K562 (cell line): ENCODE data around the gene IL10. TPM values are rescaled to one million over a fixed set of nuclear protein-coding genes. Genes with fewer than 3 reads are reported as not detected.

Source experiments
- ATAC-seq: fragments of 200-7000 bp; cut with Tn5 transposase; 3 replicates; pipeline ENCODE4 v1.9.1; 2020; ENCODE audit warnings: moderate library complexity
- BruUV-seq: library from RNA; stranded (reverse); fragments of 400-500 nt; replicated peaks from 2 replicates; lab custom pipeline; 2021; lab: Mats Ljungman, UMichigan
- CTCF ChIA-PET: fragments of 300-600 bp; formaldehyde crosslinking; extraction: SDS; loops from one replicate; lab custom pipeline; 2021; ENCODE audit warnings: low intra/inter-chr PET ratio; lab: Yijun Ruan, JAX
- POLR2A ChIA-PET: fragments of 300-600, 350-650 bp; sonication (Branson Sonifier 250); formaldehyde crosslinking; extraction: SDS; loops from one replicate; lab custom pipeline; 2021; ENCODE audit warnings: antibody characterized with exemption, inconsistent platforms; lab: Yijun Ruan, JAX
- DNase-seq, 4 experiments: peaks; one replicate each; pipeline versions ENCODE4 v3.0.0 to v3.0.0-alpha.2; 2011 to 2018; ENCODE audit warnings: low spot score in 3 of 4, mixed read lengths in 3 of 4; ENCODE audit errors: extremely low read depth in 1 of 4
- FAIRE-seq: peaks from 2 replicates; lab custom pipeline; 2011; peaks lifted over from hg19 to GRCh38; lab: Jason Lieb, UNC
- H2AFZ ChIP-seq: 2 replicates; pipeline ENCODE4 v1.6.0; 2011; ENCODE audit warnings: low read depth, low read length, control low read depth, inconsistent platforms
- H3K27ac ChIP-seq: fragments of 200-600 bp; 3 replicates; pipeline ENCODE4 v1.8.0; 2011; ENCODE audit warnings: low read depth, mild to moderate bottlenecking, control low read depth, inconsistent platforms, low read length, moderate library complexity, mixed read lengths; ENCODE audit errors: extremely low read depth
- H3K27me3 ChIP-seq, 2 experiments: fragments of 300-600 bp in 1 of 2; 2 replicates in 1 of 2; 3 replicates in 1 of 2; pipeline versions ENCODE4 v1.6.0 to v1.8.0; 2011; ENCODE audit warnings: inconsistent platforms in 2 of 2, low read length in 2 of 2, mild to moderate bottlenecking in 1 of 2, mixed read lengths in 1 of 2, moderate library complexity in 1 of 2; ENCODE audit not compliant: control insufficient read depth in 2 of 2, insufficient read depth in 2 of 2
- H3K36me3 ChIP-seq: fragments of 300-600 bp; 3 replicates; pipeline ENCODE4 v1.8.0; 2011; ENCODE audit warnings: mild to moderate bottlenecking, low read length, inconsistent platforms; ENCODE audit not compliant: control insufficient read depth, insufficient read depth
- H3K4me1 ChIP-seq, 2 experiments: fragments of 200-600 bp in 1 of 2; replicated peaks in 1 of 2; 2 replicates in 1 of 2; 3 replicates in 1 of 2; pipeline versions ENCODE4 v1.5.1 to v1.8.0; 2011; ENCODE audit warnings: inconsistent platforms in 2 of 2, low read length in 2 of 2, mild to moderate bottlenecking in 1 of 2, mixed read lengths in 1 of 2, moderate library complexity in 1 of 2; ENCODE audit not compliant: control insufficient read depth in 2 of 2, insufficient read depth in 2 of 2
- H3K4me2 ChIP-seq: 2 replicates; pipeline ENCODE4 v1.6.1; 2011; ENCODE audit warnings: low read length, control low read depth, inconsistent platforms, mixed read lengths; ENCODE audit not compliant: insufficient read depth
- H3K4me3 ChIP-seq: fragments of 200-600 bp; sonication (generic), shearing (Covaris generic); 2 replicates; pipeline ENCODE4 v1.5.1; 2016; ENCODE audit warnings: control low read depth, inconsistent platforms
- H3K79me2 ChIP-seq: fragments of 200-600 bp; 3 replicates; pipeline ENCODE4 v1.8.0; 2011; ENCODE audit warnings: low read length, inconsistent platforms; ENCODE audit not compliant: control insufficient read depth, insufficient read depth
- H3K9ac ChIP-seq, 2 experiments: 2 replicates each; pipeline versions ENCODE4 v1.6.0 to v1.6.1; 2011; ENCODE audit warnings: low read depth in 2 of 2, low read length in 2 of 2, control low read depth in 1 of 2, inconsistent platforms in 1 of 2, mild to moderate bottlenecking in 1 of 2, mixed read lengths in 1 of 2; ENCODE audit not compliant: insufficient read depth in 1 of 2
- H3K9me1 ChIP-seq: one replicate; pipeline ENCODE4 v1.6.0; 2011; ENCODE audit warnings: inconsistent platforms, mild to moderate bottlenecking, low read length, moderate library complexity; ENCODE audit not compliant: control insufficient read depth, insufficient read depth
- H3K9me3 ChIP-seq: replicated peaks from 2 replicates; pipeline ENCODE4 v1.5.1; 2011; ENCODE audit warnings: low read depth, low read length, inconsistent platforms; ENCODE audit not compliant: control insufficient read depth, insufficient read depth
- H4K20me1 ChIP-seq: replicated peaks from 2 replicates; pipeline ENCODE4 v1.6.1; 2011; ENCODE audit warnings: low read length, inconsistent platforms, mixed read lengths; ENCODE audit not compliant: control insufficient read depth, insufficient read depth
- HDGF ChIP-seq: fragments of 450-650 bp; IDR thresholded peaks from 2 replicates; pipeline ENCODE4 v1.6.1; 2016
- NEUROD1 ChIP-seq: fragments of 150-350 bp; IDR thresholded peaks from 2 replicates; pipeline ENCODE4 v1.6.1; 2014; ENCODE audit warnings: borderline replicate concordance, low read length, low read depth; ENCODE audit not compliant: partially characterized antibody
- SMAD1 ChIP-seq: fragments of 150-350 bp; IDR thresholded peaks from 2 replicates; pipeline ENCODE4 v1.6.1; 2014; ENCODE audit warnings: low read length, low read depth; ENCODE audit not compliant: partially characterized antibody
- SMARCA4 ChIP-seq: fragments of 450-650 bp; IDR thresholded peaks from 2 replicates; pipeline ENCODE4 v1.6.1; 2016
- SNIP1 ChIP-seq: fragments of 450-650 bp; IDR thresholded peaks from 2 replicates; pipeline ENCODE4 v1.7.1; 2017; ENCODE audit warnings: low read depth, mild to moderate bottlenecking
- ZEB2 ChIP-seq: fragments of 450-650 bp; IDR thresholded peaks from 2 replicates; pipeline ENCODE4 v1.6.1; 2016
- ZMIZ1 ChIP-seq, 2 experiments: fragments of 150-350 bp in 1 of 2; IDR thresholded peaks; 2 replicates each; pipeline ENCODE4 v1.6.1; 2012 to 2016; ENCODE audit warnings: low read depth in 2 of 2, low read length in 2 of 2, mild to moderate bottlenecking in 1 of 2, moderate library complexity in 1 of 2
- ZNF146 ChIP-seq: IDR thresholded peaks from one replicate; pipeline ENCODE4 v1.6.1; 2018; ENCODE audit warnings: missing compliant biosample characterization; ENCODE audit not compliant: unreplicated experiment
- ZNF408 ChIP-seq: fragments of 250-450 bp; sonication (Bioruptor Pico); IDR thresholded peaks from 2 replicates; pipeline ENCODE4 v1.4.0; 2020; ENCODE audit warnings: low read depth, mild to moderate bottlenecking, moderate library complexity
- ZNF436 ChIP-seq: fragments of 250-450, 450-650 bp; sonication (Bioruptor Pico); formaldehyde crosslinking; IDR thresholded peaks from 2 replicates; pipeline ENCODE4 v1.7.0; 2020; ENCODE audit warnings: mild to moderate bottlenecking
- ZNF512 ChIP-seq: IDR thresholded peaks from 2 replicates; pipeline ENCODE4 v1.6.1; 2016; ENCODE audit warnings: missing genetic modification characterization, missing compliant biosample characterization
- WGBS: fragments of 100-300 bp; shearing (Covaris generic); methylation state at CpG from one replicate; pipeline ENCODE4 v1.1.6; 2016; ENCODE audit warnings: low coverage, mixed read lengths; ENCODE audit not compliant: insufficient coverage; ENCODE audit errors: missing lambda C conversion rate; 5-methylcytosine and 5-hydroxymethylcytosine counted together
- in situ Hi-C: fragments of 300-500 bp; cut with MboI; formaldehyde crosslinking; loops from 4 replicates; pipeline ENCODE4 v1.15.0; 2018; ENCODE audit warnings: inconsistent platforms, mixed read lengths
- intact Hi-C: fragments of 100-400 bp; cut with micrococcal nuclease; formaldehyde crosslinking; loops from 2 replicates; pipeline ENCODE4 v1.14.2; 2022
- polyA plus RNA-seq, 8 experiments: library from polyadenylated mRNA; depleted of rRNA in 4 of 8; stranded (reverse) in 5 of 8; unstranded in 3 of 8; fragments of >200 nt; fragmentation: Nextera tagmentation in 2 of 8; fragmentation: Illumina TruSeq in 1 of 8; extraction: Ambion mirVana in 2 of 8; extraction: Trizol in 1 of 8; gene quantifications; 2 replicates each; pipeline versions ENCODE4 v1.2.1 to v1.2.3, GENCODE V29; 2011 to 2014; ENCODE audit warnings: inconsistent platforms in 1 of 8, missing spikeins in 1 of 8
- total RNA-seq, 7 experiments: library from RNA; depleted of rRNA in 6 of 7; stranded (reverse); fragments of >200 nt in 6 of 7; fragmentation: Illumina TruSeq in 2 of 7; extraction: Trizol in 2 of 7; gene quantifications; 2 replicates each; pipeline versions ENCODE4 v1.2.1 to v1.2.3, GENCODE V29; 2011 to 2021; ENCODE audit warnings: low replicate concordance in 1 of 7
- TF ChIP-seq, protein P1 (sequence below): sonication (generic); formaldehyde crosslinking; IDR thresholded peaks from 2 replicates; pipeline ENCODE4 v1.8.0; 2022; ENCODE audit warnings: mild to moderate bottlenecking, missing genetic modification reagents
- TF ChIP-seq, protein P2 (sequence below): sonication (generic); formaldehyde crosslinking; IDR thresholded peaks from 2 replicates; pipeline ENCODE4 v1.9.0; 2022; ENCODE audit warnings: mild to moderate bottlenecking, missing genetic modification reagents

The IL10 gene
- total and polyA plus RNA-seq, 9 of the 15 experiments (the other 6 are each of a cell fraction or from before 2014, with no cell fraction given) = 0.29 TPM; not detected in 8

- peak overlapping the region in 1 of 2 experiments; percentile 2; a peak in 1 of 4 replicates for H3K9ac ChIP-seq
- no peaks in the 10 kb centered on the region for H3K79me2 ChIP-seq
- CTCF ChIA-PET = no interaction called here
- POLR2A ChIA-PET = interaction anchor here (1.0 kb wide), 1 partner anchor 13 kb away, joined by 4 read pairs; no protein-coding TSS in a partner anchor
- H3K36me3 ChIP-seq = no peaks in the 10 kb centered on the region
- peaks cover 35 to 36% of the 10 kb centered on the region in 2 experiments for H3K27me3 ChIP-seq
- H3K4me1 ChIP-seq = peaks cover 0 to 3% of the 10 kb centered on the region in 2 experiments; a peak in 1 of 5 replicates
- no peaks in the 10 kb centered on the region for H3K9me3 ChIP-seq
- H3K4me2 ChIP-seq = no peak overlapping the region
- H3K4me3 ChIP-seq = no peak overlapping the region
- no TSS peak for BruUV-seq
- 6% methylated on average over 13 of the region's 13 CpGs for WGBS
- peaks cover 12% of the 10 kb centered on the region for H4K20me1 ChIP-seq
- ATAC-seq = no peak
- no peak for DNase-seq
- H3K9me1 ChIP-seq = no peaks in the 10 kb centered on the region
- H3K27ac ChIP-seq = no peak overlapping the region
- intact Hi-C loops = no loop called here
- no peak overlapping the region for H2AFZ ChIP-seq
- FAIRE-seq = no peak
- in situ Hi-C loops = no loop called here
- TF ChIP-seq ZNF512 (tag) = no peak
- TF ChIP-seq ZMIZ1 (IDR thresholded peaks at IDR 0.05; ENCODE audit: low read depth in 2 of 2, low read length in 2 of 2) = no peak
- TF ChIP-seq ZNF436 (CRISPR knock-in tag) = no peak
- no peak for TF ChIP-seq SNIP1
- TF ChIP-seq ZNF408 (CRISPR knock-in tag) = no peak
- TF ChIP-seq, protein P1, sequence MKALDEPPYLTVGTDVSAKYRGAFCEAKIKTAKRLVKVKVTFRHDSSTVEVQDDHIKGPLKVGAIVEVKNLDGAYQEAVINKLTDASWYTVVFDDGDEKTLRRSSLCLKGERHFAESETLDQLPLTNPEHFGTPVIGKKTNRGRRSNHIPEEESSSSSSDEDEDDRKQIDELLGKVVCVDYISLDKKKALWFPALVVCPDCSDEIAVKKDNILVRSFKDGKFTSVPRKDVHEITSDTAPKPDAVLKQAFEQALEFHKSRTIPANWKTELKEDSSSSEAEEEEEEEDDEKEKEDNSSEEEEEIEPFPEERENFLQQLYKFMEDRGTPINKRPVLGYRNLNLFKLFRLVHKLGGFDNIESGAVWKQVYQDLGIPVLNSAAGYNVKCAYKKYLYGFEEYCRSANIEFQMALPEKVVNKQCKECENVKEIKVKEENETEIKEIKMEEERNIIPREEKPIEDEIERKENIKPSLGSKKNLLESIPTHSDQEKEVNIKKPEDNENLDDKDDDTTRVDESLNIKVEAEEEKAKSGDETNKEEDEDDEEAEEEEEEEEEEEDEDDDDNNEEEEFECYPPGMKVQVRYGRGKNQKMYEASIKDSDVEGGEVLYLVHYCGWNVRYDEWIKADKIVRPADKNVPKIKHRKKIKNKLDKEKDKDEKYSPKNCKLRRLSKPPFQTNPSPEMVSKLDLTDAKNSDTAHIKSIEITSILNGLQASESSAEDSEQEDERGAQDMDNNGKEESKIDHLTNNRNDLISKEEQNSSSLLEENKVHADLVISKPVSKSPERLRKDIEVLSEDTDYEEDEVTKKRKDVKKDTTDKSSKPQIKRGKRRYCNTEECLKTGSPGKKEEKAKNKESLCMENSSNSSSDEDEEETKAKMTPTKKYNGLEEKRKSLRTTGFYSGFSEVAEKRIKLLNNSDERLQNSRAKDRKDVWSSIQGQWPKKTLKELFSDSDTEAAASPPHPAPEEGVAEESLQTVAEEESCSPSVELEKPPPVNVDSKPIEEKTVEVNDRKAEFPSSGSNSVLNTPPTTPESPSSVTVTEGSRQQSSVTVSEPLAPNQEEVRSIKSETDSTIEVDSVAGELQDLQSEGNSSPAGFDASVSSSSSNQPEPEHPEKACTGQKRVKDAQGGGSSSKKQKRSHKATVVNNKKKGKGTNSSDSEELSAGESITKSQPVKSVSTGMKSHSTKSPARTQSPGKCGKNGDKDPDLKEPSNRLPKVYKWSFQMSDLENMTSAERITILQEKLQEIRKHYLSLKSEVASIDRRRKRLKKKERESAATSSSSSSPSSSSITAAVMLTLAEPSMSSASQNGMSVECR (CRISPR knock-in tag) = no peak
- no peak for TF ChIP-seq NEUROD1
- TF ChIP-seq ZNF146 (CRISPR knock-in tag) = no peak
- TF ChIP-seq ZEB2 = no peak
- TF ChIP-seq, protein P2, sequence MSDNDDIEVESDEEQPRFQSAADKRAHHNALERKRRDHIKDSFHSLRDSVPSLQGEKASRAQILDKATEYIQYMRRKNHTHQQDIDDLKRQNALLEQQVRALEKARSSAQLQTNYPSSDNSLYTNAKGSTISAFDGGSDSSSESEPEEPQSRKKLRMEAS (CRISPR knock-in tag) = no peak
- TF ChIP-seq HDGF = no peak
- no peak for TF ChIP-seq SMARCA4
- no peak for TF ChIP-seq SMAD1
Measured at GRCh38 chr1:206742719-206743383, 29.4 kb downstream of the IL10 start.
